ENCODE data around the gene TAF15.

DNA sequence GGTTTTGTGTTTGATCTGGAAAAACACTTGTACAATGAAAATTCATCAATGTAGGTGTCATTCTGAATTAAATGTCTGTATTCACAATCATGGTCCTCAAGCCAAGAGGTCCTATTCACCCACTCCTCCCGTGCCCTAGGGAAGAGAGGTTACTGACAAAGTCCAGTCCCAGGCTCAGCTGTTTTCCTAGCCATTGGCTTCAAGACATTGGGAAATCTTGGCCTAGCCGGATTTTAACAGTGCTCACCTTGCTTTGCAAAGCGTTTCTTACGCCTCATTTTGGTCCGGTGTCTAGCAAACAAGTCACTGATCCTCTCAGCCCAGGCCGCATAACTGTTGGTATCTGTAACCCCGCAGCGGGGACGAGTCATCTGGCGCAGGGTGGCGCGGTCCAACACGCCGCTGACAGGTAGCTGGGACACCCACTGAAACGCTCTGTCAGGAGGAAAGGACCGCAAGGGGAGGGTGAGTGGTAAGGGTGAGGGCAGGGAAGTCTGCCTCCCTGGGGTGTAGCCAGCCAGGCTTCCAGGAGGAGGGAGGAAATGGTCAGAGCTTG, 30.6 kb upstream of the TAF15 start:
- TF ChIP-seq EP300 (conservative IDR thresholded peaks at IDR 0.05; ENCODE audit: poor library complexity, severe bottlenecking): no peak
- TF ChIP-seq, protein P1, sequence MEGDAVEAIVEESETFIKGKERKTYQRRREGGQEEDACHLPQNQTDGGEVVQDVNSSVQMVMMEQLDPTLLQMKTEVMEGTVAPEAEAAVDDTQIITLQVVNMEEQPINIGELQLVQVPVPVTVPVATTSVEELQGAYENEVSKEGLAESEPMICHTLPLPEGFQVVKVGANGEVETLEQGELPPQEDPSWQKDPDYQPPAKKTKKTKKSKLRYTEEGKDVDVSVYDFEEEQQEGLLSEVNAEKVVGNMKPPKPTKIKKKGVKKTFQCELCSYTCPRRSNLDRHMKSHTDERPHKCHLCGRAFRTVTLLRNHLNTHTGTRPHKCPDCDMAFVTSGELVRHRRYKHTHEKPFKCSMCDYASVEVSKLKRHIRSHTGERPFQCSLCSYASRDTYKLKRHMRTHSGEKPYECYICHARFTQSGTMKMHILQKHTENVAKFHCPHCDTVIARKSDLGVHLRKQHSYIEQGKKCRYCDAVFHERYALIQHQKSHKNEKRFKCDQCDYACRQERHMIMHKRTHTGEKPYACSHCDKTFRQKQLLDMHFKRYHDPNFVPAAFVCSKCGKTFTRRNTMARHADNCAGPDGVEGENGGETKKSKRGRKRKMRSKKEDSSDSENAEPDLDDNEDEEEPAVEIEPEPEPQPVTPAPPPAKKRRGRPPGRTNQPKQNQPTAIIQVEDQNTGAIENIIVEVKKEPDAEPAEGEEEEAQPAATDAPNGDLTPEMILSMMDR (IDR thresholded peaks at IDR 0.05; ENCODE audit: poor library complexity, severe bottlenecking): no peak
